ENCODE measurements around the gene RGPD8.
"Not testable (repeated sequence)": the region's sequence is repeated elsewhere in the genome, so short reads cannot be mapped to it uniquely, and the experiment has no call there.

GRCh38 chr2:112352809-112353603, 80.4 kb downstream of the RGPD8 start:
- TF ChIP-seq POLR2A, POLR2AphosphoS5 (IDR thresholded peaks at IDR 0.05; ENCODE audit: low read depth, low read length): not testable (repeated sequence)

Measured in GM12892 (cell line).